HTR-8/SVneo (cell line): ENCODE data around the gene RAD54L.

Source experiments
- DNase-seq: peaks from one replicate; pipeline ENCODE4 v3.0.0; 2011; ENCODE audit warnings: low spot score, mixed read lengths; ENCODE audit not compliant: insufficient read length
- FAIRE-seq: peaks from 2 replicates; lab custom pipeline; 2011; peaks lifted over from hg19 to GRCh38; lab: Jason Lieb, UNC

RAD54L gene

GRCh38 chr1:46284058-46284457, 36.5 kb downstream of the RAD54L start:
- DNase-seq, result no peak
- no peak for FAIRE-seq

GRCh38 chr1:46284597-46285564, 37.3 kb downstream of the RAD54L start:
- no peak for DNase-seq
- peak; percentile 20 for FAIRE-seq

- no peak for DNase-seq
- FAIRE-seq, result no peak
Observed at GRCh38 chr1:46285730-46286477, 38.3 kb downstream of the RAD54L start.

GRCh38 chr1:46288485-46289133, 41.0 kb downstream of the RAD54L start:
- no peak for DNase-seq
- FAIRE-seq, result no peak

GRCh38 chr1:46289134-46289494, 41.6 kb downstream of the RAD54L start:
- DNase-seq, result no peak
- no peak for FAIRE-seq

- no peak for DNase-seq
- no peak for FAIRE-seq
Observed at GRCh38 chr1:46289976-46290375, 42.4 kb downstream of the RAD54L start.

- FAIRE-seq, result no peak
- no peak for DNase-seq
Observed at GRCh38 chr1:46295306-46295705, 47.7 kb downstream of the RAD54L start.

GRCh38 chr1:46298387-46298786, 50.8 kb downstream of the RAD54L start:
- no peak for FAIRE-seq

GRCh38 chr1:46300673-46301405, 53.3 kb downstream of the RAD54L start:
- DNase-seq (no peak), FAIRE-seq (no peak)

More at GRCh38 chr1:46298387-46298786, 50.8 kb downstream of the RAD54L start:
- no peak for DNase-seq

GRCh38 chr1:46301406-46301807, 53.8 kb downstream of the RAD54L start:
- no peak for DNase-seq
- no peak for FAIRE-seq

GRCh38 chr1:46301808-46302640, 54.5 kb downstream of the RAD54L start:
- DNase-seq, result no peak
- no peak for FAIRE-seq

- DNase-seq (no peak), FAIRE-seq (no peak)
Observed at GRCh38 chr1:46302641-46303037, 55.1 kb downstream of the RAD54L start.

- FAIRE-seq (peak; percentile 46), DNase-seq (peak; percentile 93)
Observed at GRCh38 chr1:46303038-46303871, 55.7 kb downstream of the RAD54L start, which contains the start of the genes LRRC41 and UQCRH. Gene LRRC41 (minus strand): TSS chr1:46303616. CDS start chr1:46303322, 294 bp downstream. Gene UQCRH (plus strand): TSS chr1:46303698. CDS start chr1:46303767, 69 bp downstream.

- DNase-seq (no peak), FAIRE-seq (no peak)
Observed at GRCh38 chr1:46303872-46304326, 56.3 kb downstream of the RAD54L start.

- FAIRE-seq, result no peak
- DNase-seq, result no peak
Observed at GRCh38 chr1:46306159-46306530, 58.6 kb downstream of the RAD54L start.

GRCh38 chr1:46309401-46310159, 62.0 kb downstream of the RAD54L start:
- FAIRE-seq, result no peak
- no peak for DNase-seq

- DNase-seq (no peak), FAIRE-seq (no peak)
Observed at GRCh38 chr1:46310321-46310720, 62.8 kb downstream of the RAD54L start.
